ENCODE results near the gene RPL6. TPM values are rescaled to one million over a fixed set of nuclear protein-coding genes. Genes with fewer than 3 reads are reported as not detected.
A peak's percentile ranks its signal among the peaks of the same experiment; 100 is the strongest.

The RPL6 gene
- total RNA-seq, 4 donors from 2014 or later, result 1,278 to 1,553 (median 1,492) TPM

DNA sequence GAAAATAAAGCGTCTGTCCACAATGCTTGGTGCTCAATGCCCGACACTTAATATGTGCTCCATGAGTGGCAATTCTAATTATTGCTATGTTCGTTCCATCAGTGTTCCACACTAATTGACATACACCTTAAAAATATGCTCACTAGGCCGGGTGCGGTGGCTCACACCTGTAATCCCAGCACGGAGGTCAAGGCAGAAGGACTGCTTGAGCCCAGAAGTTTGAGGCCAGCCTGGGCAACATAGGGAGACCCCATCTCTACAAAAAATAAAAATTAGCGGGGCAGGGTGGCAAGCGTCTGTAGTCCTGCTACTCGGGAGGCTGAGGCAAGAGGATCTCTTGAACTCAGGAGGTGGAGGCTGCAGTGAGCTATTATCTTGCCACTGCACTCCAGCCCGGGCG lies 26.5 kb downstream of the RPL6 start:
- H3K36me3 ChIP-seq, result no peaks in the 10 kb centered on the region
- peak overlapping the region; percentile 60 to 89 for H3K4me3 ChIP-seq
- H3K9me3 ChIP-seq, result no peaks in the 10 kb centered on the region
- H3K27ac ChIP-seq, result peak overlapping the region in 1 of 2 donors; percentile 89
- peaks cover 0 to 15% of the 10 kb centered on the region in 2 donors for H3K4me1 ChIP-seq
- TF ChIP-seq, protein P1, sequence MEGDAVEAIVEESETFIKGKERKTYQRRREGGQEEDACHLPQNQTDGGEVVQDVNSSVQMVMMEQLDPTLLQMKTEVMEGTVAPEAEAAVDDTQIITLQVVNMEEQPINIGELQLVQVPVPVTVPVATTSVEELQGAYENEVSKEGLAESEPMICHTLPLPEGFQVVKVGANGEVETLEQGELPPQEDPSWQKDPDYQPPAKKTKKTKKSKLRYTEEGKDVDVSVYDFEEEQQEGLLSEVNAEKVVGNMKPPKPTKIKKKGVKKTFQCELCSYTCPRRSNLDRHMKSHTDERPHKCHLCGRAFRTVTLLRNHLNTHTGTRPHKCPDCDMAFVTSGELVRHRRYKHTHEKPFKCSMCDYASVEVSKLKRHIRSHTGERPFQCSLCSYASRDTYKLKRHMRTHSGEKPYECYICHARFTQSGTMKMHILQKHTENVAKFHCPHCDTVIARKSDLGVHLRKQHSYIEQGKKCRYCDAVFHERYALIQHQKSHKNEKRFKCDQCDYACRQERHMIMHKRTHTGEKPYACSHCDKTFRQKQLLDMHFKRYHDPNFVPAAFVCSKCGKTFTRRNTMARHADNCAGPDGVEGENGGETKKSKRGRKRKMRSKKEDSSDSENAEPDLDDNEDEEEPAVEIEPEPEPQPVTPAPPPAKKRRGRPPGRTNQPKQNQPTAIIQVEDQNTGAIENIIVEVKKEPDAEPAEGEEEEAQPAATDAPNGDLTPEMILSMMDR (IDR thresholded peaks at IDR 0.05), result no peak
- TF ChIP-seq POLR2A (IDR thresholded peaks at IDR 0.05), result no peak
- no peaks in the 10 kb centered on the region for H3K27me3 ChIP-seq
- no peak for DNase-seq
- intact Hi-C loops (cut with DNase I; ENCODE audit: low total_unique reads), result no loop called here

DNA sequence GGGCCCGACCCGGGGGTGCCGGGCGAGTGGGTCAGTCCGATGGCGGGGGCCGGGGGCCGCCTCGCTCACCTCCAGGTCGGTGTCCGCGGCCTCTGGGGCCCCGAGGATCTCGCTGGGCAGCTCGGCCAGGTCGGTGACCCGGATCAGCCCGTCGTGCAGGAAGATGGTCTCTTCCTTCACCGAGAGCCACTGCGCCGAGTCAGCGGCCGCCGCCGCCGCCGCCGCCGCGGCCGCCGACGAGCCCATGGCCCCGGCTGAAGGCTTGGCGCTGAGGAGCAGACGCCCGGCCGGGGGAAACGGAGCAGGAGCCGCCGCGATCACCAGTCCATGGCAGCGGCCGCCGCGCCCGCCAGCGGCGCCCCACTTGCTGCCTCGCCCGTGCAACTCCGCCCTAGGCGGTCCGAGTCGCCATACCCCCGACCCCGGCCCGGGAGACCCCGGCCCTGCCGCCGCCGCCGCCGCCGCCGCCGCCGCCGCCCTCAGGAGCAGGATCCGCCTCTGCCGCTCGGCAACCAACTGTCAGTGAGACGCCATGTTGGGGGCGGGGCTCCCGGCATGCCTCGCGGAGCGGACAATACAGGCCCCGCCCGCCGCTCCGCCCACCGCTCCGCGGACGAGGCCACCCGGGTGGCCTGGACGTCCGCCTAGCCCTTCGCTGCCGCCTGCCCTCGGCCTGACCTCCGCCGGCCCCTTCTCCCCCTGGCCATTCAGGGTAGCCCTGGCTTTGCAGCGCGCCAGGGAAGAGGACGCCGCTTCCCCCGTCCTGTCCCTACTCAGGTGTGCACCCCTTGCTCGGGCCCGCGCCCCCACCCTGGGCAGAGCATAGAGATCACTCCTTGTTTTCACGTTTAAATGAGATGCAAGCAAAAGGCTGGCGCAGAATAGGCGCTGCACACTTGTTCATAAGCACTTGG lies 27.3 kb downstream of the RPL6 start, which contains the start of gene HECTD4:
Gene HECTD4, minus strand, starts transcription at position 549 of the 914 bp plus-strand sequence. Its CDS starts 303 bp downstream, at position 246.
- DNase-seq, result peak; percentile 90 to 92
- TF ChIP-seq, protein P1 (IDR thresholded peaks at IDR 0.05), result peak in 1 of 4 experiments; percentile 26
- peak; percentile 87 to 92 for TF ChIP-seq POLR2A (IDR thresholded peaks at IDR 0.05)
- Histone ChIP-seq H3K4me1 (peaks cover 0 to 15% of the 10 kb centered on the region in 2 donors), H3K27me3 (no peaks in the 10 kb centered on the region), H3K9me3 (no peaks in the 10 kb centered on the region), H3K27ac (peak within 1 kb of the TSS; percentile 71 to 89), H3K4me3 (peak within 1 kb of the TSS; percentile 60 to 89), H3K36me3 (no peaks in the 10 kb centered on the region)
- intact Hi-C loops (cut with DNase I; ENCODE audit: low total_unique reads), result no loop called here

DNA sequence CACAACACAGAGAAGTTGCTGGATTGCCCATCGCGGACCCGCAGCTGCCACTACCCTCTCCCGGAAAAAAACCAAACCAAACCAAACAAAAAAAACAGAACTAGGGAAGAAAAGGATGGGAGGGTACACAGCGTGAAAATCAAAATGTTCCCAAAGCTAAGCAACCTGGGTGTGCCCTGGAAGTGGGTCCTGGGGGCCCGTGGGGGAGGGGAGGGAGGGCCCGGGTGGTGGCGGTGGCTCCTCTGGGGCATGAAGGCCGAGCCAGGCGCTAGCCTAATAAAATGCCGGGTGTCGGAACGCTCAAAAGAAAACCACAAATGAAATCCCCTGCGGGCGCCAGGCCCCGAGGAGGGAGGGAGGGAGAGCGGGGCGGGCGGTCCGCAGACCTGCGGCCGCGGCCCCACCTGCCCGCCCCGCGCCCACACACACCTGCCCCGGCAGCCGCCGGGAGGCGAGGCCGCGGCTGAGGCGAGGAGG lies 28.0 kb downstream of the RPL6 start:
- Histone ChIP-seq H3K4me1 (peaks cover 0 to 15% of the 10 kb centered on the region in 2 donors), H3K27me3 (no peaks in the 10 kb centered on the region), H3K9me3 (no peaks in the 10 kb centered on the region), H3K27ac (peak overlapping the region; percentile 71 to 89), H3K36me3 (no peaks in the 10 kb centered on the region), H3K4me3 (peak overlapping the region; percentile 60 to 89)
- DNase-seq, result peak in 1 of 2 donors; percentile 23
- TF ChIP-seq POLR2A (IDR thresholded peaks at IDR 0.05), result no peak
- TF ChIP-seq, protein P1 (IDR thresholded peaks at IDR 0.05), result no peak
- intact Hi-C loops (cut with DNase I; ENCODE audit: low total_unique reads), result no loop called here

DNA sequence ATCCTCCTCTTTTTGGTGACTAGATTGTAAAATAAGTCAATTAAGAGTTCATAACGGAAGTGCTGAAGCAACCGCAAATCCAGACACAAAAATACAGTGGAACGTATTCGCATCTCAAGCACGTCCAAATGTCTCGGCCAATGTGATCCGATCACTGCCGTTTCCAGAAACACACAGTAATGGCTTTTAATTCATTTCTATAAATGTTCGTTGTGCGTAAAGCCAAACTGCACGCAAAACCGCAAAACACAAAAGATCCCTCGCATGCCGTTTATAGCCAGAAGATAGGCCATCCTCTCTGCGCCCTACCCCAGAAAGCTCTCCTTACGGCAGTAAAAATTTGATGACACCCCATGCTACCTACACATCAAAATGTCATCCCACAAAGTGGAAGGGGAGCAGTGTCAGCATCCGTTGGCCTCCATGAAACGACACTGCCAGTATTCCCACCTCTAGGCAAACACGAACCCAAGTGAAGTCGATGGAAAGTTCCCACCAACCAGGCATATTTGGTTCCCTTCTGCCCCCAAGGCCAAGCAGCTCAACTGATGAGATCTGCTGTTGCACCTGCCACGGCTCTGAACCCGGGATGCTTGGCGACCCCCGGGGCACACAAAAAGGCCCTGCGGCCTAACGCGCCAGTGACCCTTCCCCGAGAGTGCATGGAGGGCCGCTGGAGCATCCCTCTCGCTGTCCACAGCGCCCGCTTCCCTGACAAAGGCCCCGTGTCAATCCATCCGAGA lies 28.6 kb downstream of the RPL6 start:
- H3K4me3 ChIP-seq, result peak overlapping the region; percentile 60 to 89
- no peak for DNase-seq
- H3K36me3 ChIP-seq, result no peaks in the 10 kb centered on the region
- no peaks in the 10 kb centered on the region for H3K9me3 ChIP-seq
- intact Hi-C loops (cut with DNase I; ENCODE audit: low total_unique reads), result no loop called here
- H3K4me1 ChIP-seq, result peaks cover 0 to 15% of the 10 kb centered on the region in 2 donors
- no peak for TF ChIP-seq POLR2A (IDR thresholded peaks at IDR 0.05)
- TF ChIP-seq, protein P1 (IDR thresholded peaks at IDR 0.05), result no peak
- H3K27me3 ChIP-seq, result no peaks in the 10 kb centered on the region
- peak overlapping the region in 1 of 2 donors; percentile 89 for H3K27ac ChIP-seq

All from uterus (tissue), 4 donors.